Activated T-helper 17 cell treated with anti-CD3 and anti-CD28 coated beads, Interleukin-2, amount 50 U/mL, for 72 hours (primary cell): ENCODE results near the gene EOLA1. TPM values are rescaled to one million over a fixed set of nuclear protein-coding genes. Genes with fewer than 3 reads are reported as not detected.
"Not testable (repeated sequence)": the region's sequence is repeated elsewhere in the genome, so short reads cannot be mapped to it uniquely, and the experiment has no call there.

Experiments used
- ATAC-seq: fragments of 150-1000 bp; cut with Tn5 transposase; replicated peaks from 2 replicates; pipeline ENCODE4 v1.10.0; 2021; ENCODE audit warnings: mild to moderate bottlenecking, moderate library complexity
- H3K27ac Mint-ChIP-seq: one replicate; pipeline ENCODE4 v1.8.0; 2022; ENCODE audit warnings: mixed read lengths
- H3K27me3 Mint-ChIP-seq: one replicate; pipeline ENCODE4 v1.8.0; 2022; ENCODE audit warnings: mixed read lengths
- H3K36me3 Mint-ChIP-seq: one replicate; pipeline ENCODE4 v1.8.0; 2022; ENCODE audit warnings: low read depth, mild to moderate bottlenecking, mixed read lengths
- H3K4me1 Mint-ChIP-seq: one replicate; pipeline ENCODE4 v1.8.0; 2022; ENCODE audit warnings: mixed read lengths
- H3K4me3 Mint-ChIP-seq: one replicate; pipeline ENCODE4 v1.8.0; 2022; ENCODE audit warnings: mild to moderate bottlenecking, mixed read lengths
- H3K9me3 Mint-ChIP-seq: one replicate; pipeline ENCODE4 v1.8.0; 2022; ENCODE audit warnings: mixed read lengths
- total RNA-seq, 2 donors: library from RNA; stranded (reverse); gene quantifications; one replicate each; pipeline ENCODE4 v1.2.3, GENCODE V29; 2022

The EOLA1 gene
- total RNA-seq, 2 donors from 2014 or later: 42.7 to 53.2 TPM

GRCh38 chrX:149585631-149586030 lies 44.8 kb downstream of the EOLA1 start:
- not testable (repeated sequence) for H3K4me1 Mint-ChIP-seq, H3K9me3 Mint-ChIP-seq, ATAC-seq, H3K27ac Mint-ChIP-seq, H3K36me3 Mint-ChIP-seq, H3K4me3 Mint-ChIP-seq, H3K27me3 Mint-ChIP-seq

- not testable (repeated sequence) for H3K4me3 Mint-ChIP-seq, H3K27ac Mint-ChIP-seq, ATAC-seq, H3K36me3 Mint-ChIP-seq, H3K4me1 Mint-ChIP-seq, H3K27me3 Mint-ChIP-seq, H3K9me3 Mint-ChIP-seq
These were observed 46.5 kb downstream of the EOLA1 start, which contains the start of gene MAGEA9B for GRCh38 chrX:149587359-149587758. Gene MAGEA9B (minus strand): TSS chrX:149587459. CDS start chrX:149583179, 4,280 bp downstream.

GRCh38 chrX:149590993-149591392 lies 50.2 kb downstream of the EOLA1 start:
- ATAC-seq, H3K4me3 Mint-ChIP-seq, H3K9me3 Mint-ChIP-seq, H3K36me3 Mint-ChIP-seq, H3K27ac Mint-ChIP-seq, H3K4me1 Mint-ChIP-seq, H3K27me3 Mint-ChIP-seq: not testable (repeated sequence)

GRCh38 chrX:149595214-149595613 lies 54.4 kb downstream of the EOLA1 start, which contains the start of gene HSFX2:
Gene HSFX2 (minus strand): TSS chrX:149595314. CDS start chrX:149594700, 614 bp downstream.
- not testable (repeated sequence) for ATAC-seq, H3K27ac Mint-ChIP-seq, H3K4me3 Mint-ChIP-seq, H3K9me3 Mint-ChIP-seq, H3K27me3 Mint-ChIP-seq, H3K4me1 Mint-ChIP-seq, H3K36me3 Mint-ChIP-seq

GRCh38 chrX:149595943-149596342 lies 55.1 kb downstream of the EOLA1 start:
- not testable (repeated sequence) for H3K4me1 Mint-ChIP-seq, H3K9me3 Mint-ChIP-seq, H3K4me3 Mint-ChIP-seq, H3K36me3 Mint-ChIP-seq, H3K27me3 Mint-ChIP-seq, H3K27ac Mint-ChIP-seq, ATAC-seq

Other genes starting within 250 kb of the EOLA1 start
- gene IDS, start 35.7 kb upstream of the EOLA1 start, total RNA-seq: 100 to 1,000 TPM in 1 of 2 donors, 10 to 100 TPM in 1; 91.4 to 127 TPM
- not detected for gene HSFX3, start 8.9 kb downstream of the EOLA1 start, total RNA-seq
- not detected for gene MAGEA9B, start 46.4 kb downstream of the EOLA1 start, total RNA-seq
- gene HSFX2, start 54.3 kb downstream of the EOLA1 start, total RNA-seq: not detected
- 10 to 100 TPM; 15.1 to 18.3 TPM for gene TMEM185A, start 90.8 kb downstream of the EOLA1 start, total RNA-seq
- not detected for gene MAGEA11, start 171.0 kb downstream of the EOLA1 start, total RNA-seq
- gene HSFX1, start 233.1 kb downstream of the EOLA1 start, total RNA-seq: under 1 TPM; 0.50 to 0.56 TPM
- gene MAGEA9, start 240.9 kb downstream of the EOLA1 start, total RNA-seq: not detected